ENCODE measurements around the gene ZNF628.
"Not testable (repeated sequence)": the region's sequence is repeated elsewhere in the genome, so short reads cannot be mapped to it uniquely, and the experiment has no call there.

ZNF628 gene

DNA sequence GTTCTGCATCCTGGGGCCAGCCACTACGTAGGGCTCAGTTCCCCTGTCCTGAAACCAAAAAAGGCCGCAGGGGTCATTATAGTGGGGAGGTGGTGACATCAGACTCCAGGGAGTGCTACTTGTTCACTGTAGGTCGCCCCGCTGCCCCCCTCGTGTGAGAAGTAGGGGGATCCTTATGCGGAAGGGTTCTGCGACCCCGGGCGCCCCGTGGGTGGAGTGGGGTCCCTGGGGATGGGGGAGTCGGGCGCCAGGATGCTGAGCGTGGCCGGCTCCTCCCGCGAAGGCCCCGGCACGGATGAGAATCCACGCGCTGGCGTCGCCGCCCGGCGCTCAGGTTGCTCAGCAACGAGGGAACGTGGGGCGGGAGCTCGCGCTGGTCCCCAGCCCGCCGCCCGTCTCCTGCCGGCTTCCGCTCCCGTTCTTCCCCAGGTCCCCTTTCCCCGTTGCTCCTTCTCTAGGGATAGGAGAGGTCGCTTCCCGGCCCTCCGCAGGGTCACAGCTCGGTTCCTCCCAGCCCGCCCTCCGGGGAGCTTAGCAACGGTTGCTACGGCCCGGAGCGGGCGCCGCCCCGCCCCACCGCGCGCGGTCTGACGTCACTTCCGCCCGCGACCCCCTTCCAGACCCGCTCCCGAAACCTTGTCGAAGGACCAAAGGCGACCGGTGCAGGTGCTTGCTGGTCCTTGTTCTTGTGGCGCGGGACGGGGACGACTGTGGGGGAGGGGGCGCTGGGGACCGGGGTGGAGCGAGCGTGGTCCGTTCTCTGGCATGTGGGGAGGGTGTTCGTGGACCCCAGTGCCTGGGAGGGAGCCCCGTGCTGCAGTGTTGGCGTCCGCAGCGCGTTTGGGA, 8.4 kb downstream of the ZNF628 start, which contains the start of gene NAT14:
NAT14 (plus strand) TSS at position 596 of the 846 bp plus-strand sequence. CDS start 521 bp downstream, outside the sequence.
- DNase-seq, result peak; percentile 29 to 62 (median 44)

DNA sequence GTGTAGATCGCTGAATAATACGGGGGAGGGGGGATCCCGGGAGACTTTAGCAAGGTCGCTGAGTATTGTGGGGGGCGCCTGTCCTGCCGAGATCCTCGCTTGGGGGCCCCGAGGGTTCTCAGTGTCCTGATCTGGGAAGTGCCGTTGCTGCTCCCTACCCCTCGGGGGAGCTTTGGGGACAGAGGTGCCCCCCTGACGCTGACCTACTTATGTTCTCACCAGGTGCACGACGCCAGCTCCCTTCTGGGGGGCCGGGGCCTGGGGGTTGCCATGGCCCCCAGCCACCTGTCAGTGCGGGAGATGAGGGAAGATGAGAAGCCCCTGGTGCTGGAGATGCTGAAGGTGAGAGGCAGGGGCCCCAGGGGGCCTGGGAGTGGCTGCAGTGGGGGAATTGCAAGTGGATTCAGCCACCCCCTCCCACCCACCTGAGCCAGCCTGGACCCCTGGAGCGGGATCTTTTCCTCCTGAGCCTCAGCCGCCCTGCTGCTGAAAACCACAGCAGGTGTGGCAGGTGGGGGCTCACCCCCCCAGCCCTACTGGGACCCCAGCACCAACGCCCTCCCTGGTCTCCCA, 9.1 kb downstream of the ZNF628 start:
- no peak for DNase-seq

DNA sequence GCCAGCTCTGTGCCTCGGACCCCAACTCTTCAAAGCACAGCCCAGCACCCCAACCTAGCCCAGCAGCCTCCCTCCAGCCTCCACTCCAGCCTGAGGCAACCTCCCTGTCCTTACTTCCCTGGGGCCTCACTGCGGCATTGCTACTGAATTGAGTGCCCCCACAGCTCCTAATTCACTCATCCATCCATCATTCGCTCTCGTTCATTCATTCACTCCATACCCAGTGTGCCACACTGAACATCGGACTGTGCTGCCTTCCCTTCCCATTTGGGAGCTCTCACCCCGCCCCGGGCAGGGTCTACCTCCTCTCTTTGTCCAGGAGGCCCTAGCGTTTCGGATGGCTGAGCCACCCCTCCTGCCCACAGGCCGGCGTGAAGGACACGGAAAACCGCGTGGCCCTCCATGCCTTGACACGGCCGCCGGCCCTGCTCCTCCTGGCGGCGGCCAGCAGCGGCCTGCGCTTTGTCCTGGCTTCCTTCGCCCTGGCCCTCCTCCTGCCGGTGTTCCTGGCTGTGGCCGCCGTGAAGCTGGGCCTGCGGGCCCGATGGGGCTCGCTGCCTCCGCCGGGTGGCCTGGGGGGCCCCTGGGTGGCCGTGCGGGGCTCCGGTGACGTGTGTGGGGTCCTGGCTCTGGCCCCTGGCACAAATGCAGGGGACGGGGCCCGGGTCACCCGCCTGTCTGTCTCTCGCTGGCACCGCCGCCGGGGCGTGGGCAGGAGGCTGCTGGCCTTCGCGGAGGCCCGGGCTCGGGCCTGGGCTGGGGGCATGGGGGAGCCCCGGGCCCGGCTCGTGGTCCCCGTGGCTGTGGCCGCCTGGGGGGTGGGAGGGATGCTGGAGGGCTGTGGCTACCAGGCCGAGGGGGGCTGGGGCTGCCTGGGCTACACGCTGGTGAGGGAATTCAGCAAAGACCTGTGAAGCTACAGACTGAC, 9.9 kb downstream of the ZNF628 start:
- DNase-seq, result no peak

DNA sequence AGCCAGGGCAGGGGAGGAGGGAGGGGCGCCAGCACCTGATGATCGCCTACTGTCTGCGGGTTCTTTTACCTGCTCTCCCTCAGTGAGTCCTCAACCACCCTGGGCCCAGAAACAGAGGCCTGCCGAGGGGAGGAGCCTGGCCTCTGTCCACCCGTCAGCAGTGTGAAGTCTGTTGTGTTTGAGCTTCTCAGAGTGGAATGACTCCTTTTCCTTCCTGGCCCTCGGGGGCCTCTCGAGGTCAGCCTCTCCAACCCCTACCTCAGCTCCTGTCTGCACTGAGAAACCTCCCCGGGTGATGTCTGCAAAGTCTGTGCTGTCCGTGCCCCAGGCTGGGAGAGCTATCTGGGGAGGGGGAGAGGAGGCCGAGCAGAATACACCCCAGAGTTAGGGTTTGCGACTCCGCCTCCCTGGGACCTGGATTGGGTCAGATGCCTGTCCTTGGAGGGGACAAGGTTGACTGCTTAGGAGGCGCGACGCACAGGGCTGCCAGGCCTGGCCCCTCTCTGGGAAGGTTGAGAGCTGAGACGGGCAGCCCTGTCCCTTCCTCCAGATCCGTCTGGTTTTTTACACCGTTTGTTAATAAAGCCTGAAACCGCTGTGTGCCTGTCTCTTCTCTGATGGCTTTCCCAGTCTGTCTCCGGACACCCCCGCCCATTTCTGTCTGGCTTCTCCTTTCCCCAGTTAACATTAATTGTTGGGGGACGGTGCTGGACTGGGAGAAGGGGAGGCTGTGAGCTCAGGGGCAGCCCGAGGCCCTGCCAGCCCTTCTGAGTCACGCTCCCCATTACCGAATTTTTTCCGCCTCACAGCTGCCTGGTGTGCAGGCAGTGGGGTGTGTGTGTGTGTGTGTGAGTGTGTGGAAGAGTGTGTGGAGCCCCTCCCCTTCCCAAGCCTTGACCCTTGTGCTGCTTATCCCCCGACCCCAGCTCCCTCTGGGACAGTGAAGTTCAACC, 10.8 kb downstream of the ZNF628 start:
- DNase-seq, result no peak

DNA sequence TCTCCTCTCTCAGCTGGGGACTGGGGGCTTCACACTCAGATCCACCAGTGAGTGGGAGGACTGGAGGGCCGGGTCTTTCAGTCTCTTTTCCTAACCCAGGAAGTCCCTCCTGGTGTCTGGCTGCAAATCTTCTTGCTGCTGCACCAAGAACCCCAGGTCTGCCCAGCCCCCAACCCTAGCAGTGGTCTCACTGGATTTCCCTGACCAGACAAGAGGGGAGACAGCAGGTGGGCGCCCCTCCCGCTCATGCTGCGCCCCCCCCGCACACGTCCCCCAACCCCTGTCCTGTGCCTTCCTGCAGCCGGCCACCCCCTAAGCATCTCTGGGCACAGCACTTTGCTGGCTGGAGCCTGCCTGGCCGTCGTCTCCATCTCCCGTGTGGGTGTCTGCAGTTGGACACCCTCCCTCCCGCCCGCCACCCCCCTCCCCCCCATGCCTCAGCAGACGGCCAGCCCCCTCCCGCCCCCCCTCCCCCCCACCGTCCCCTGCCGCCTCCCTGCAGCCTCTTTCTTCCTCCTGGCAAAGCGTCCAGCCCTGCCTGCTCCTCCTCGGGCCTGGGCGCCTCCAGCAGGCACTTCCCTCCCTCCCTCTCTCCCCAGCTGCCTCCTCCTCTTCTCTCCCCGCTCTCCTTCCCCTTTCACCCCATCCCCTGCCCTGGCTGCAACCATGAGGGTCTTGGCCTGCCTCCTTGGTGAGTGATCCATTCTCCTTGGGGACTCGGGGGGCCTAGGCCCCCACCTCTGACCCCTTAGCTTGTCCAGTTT, 11.7 kb downstream of the ZNF628 start, which contains the start of gene SSC5D:
SSC5D (plus strand) TSS at position 513 of the 764 bp plus-strand sequence; CDS start at position 667, 154 bp downstream.
- DNase-seq, result no peak

DNA sequence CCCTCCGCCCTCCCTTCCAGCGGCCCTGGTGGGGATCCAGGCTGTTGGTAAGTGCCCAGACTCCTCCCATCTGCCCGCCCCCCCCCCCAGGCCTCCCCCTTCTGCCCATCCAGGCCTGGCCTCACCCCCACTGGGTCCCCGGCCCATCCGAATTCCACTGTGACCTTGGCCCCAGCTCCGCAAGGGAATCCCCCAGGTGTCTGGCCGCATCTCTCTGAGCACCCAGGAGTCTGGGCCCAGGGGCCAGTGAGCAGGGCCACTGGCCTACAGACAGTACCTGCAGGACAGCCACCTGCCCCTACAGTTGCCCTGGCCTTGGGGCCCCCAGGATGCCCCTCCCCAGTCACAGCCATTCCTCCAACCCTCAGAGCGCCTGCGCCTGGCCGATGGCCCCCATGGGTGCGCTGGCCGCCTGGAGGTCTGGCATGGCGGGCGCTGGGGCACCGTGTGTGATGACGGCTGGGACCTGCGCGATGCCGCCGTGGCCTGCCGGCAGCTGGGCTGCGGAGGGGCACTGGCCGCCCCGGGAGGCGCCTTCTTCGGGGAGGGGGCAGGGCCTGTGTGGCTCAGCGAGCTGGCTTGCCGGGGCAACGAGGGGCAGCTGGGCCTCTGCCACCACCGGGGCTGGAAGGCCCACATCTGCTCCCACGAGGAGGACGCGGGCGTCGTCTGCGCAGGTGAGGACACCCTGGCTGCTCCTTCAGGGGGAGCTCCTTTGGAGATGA, 12.7 kb downstream of the ZNF628 start:
- no peak for DNase-seq

DNA sequence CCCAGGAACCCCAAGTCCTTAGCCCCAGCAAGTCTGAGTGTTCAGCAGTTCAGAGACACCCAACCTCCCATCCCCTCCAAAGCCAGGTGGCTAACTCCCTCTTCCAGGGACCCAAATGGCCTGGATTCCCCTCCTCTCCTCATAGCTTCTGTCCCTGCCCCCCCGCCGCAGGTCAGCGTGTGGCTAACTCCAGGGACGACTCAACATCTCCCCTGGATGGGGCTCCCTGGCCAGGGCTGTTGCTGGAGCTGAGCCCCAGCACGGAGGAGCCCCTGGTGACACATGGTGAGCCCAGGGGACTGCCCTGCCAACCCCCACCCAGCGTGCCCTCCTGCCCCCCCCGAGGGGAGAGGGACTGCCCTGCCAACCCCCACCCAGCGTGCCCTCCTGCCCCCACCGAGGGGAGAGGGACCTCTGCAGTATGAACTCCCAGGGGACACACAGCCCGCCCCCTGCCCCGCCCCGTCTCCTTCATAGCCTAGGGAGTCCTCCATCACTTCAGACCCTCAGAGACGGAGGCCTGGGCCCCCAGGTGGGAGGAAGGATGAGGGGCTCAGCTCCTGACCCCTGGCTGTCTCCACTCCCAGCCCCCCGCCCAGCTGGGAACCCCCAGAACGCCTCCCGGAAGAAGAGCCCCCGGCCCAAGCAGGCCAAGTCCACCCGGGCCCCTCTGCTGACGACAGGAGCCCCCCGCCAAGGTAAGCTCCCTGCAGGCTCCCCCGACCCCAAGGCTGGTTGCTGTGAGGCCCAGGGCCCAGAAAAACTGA, 13.5 kb downstream of the ZNF628 start:
- DNase-seq, result no peak

DNA sequence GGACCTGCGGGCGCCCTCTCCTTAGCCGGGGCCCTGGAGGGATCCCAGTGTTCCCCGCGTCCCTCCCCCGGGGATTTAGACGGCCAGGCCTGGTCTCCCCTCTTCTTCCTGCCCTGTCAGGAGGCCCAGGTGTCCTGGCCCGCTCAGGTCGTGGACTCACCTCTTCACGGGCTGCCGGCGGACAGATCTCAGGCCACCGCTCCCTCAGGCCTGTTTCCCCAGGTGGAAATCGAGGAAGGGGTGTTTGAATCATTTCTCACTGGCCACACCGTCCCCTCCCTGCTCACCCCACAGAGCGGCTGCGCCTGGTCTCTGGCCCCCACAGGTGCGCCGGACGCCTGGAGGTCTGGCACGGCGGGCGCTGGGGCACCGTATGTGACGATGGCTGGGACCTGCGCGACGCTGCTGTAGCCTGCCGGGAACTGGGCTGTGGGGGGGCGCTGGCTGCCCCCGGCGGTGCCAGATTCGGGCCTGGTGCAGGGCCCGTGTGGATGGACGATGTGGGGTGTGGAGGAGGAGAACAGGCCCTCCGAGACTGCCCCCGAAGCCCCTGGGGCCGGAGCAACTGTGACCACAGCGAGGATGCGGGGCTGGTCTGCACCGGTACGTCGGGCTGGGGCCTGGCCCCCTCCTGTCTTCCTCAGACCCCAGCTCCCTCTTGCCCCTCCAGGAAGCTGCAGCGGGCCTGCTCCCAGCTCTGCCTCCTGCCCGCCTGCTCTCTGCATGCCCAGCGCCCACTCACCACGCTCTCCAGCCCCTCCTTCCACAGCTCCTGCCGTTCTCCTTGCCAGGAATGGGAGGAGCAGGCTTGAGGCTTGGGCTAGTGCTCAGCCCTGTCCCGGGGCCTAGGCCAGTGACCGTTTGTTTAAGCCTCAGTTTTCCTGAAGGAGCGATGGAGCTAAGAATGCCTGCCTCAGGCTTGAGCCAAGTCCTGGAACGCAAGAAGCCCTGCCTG, 14.3 kb downstream of the ZNF628 start:
- no peak for DNase-seq

DNA sequence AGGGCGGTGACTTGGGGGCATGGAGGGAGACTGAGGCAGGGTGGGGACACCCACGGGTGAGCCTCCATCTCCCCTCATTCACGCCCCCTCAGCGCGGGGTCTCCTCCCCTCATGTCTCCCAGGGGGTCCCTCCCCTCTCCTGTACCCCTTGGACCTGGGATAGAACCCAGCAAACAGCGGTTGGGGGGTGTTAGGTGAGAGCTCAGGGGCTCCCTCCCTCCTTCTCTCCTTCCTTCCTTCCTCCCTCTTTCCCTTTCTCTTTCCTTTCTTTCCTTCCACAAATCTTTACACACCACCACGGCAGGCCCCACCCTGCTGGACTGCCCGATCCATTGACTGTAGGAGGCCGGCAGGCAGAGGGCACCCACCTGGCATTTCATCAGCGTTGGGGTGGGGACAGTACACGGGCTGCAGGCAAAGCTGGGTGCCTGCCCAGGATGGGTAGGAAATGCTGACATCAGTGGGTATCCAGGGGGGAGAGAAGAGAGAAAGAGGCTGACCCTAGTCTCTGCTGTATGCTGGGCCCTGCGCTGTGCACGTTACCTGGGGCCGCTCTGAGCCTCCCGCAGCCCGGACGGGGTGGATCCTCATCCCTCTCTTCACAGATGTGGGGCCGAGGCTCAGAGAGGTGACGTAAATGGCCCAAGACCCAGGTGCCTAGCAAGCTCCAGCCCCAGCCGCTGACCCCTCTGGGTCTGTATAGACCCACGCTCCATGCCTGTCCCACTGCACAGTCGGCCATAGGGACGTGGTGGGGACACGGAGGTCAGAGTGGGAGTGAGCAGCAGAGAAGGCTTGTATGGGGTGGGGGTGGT, 15.3 kb downstream of the ZNF628 start:
- DNase-seq, result no peak

DNA sequence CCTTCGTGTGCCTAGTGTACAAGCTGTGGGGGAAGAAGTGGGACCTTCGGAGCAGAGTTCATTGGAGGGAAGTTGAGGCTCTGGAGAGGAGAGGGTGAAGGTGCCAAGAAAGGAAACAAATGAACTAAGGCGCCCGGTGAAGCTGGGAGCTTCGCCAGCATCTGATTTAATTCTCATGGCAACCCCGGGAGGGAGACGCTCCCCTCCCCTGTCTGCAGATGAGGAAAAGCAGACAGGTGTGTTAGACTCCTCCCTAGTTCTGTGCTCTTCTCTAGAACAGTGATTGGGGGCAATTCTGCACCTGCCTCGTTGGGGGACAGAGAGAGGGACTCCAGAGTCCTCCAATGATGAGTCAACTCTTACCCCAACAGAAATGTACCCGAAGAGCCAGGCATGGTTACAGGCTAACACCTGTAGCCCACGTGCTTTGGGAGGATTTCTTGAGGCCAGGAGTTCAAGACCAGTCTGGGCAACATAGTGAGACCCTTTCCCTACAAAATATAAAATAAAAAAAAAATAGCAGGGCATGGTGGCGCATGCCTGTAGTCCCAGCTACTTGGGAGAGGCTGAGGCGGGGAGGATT, 16.0 kb downstream of the ZNF628 start:
- DNase-seq, result no peak

DNA sequence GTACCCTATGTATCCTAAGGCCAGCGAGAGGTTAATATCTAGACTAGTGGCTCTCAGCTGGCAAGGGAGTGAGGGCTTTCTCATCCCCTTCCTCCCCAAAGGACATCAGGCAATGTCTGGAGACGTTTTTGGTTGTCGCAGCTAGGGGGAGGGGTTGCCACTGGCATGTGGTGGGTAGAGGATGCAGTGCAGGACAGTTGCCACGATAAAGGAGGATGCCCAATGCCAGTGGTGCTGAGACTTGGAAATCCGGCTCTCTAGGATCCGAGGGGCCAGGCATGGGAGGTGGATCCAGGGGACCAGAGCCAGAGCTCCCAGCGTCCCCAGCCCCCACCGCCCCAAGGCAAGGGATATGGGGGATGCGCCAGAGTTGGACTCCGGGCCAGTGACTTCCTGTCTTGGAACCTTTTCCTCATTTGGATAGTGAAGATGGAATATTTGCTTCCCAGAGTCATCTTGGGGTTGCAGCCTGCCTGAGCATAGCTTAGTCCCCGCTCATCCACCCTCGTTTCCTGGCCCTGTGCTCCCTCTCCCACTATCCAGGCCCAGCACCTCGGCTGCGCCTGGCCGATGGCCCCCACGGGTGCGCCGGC, 16.7 kb downstream of the ZNF628 start:
- DNase-seq, result no peak

DNA sequence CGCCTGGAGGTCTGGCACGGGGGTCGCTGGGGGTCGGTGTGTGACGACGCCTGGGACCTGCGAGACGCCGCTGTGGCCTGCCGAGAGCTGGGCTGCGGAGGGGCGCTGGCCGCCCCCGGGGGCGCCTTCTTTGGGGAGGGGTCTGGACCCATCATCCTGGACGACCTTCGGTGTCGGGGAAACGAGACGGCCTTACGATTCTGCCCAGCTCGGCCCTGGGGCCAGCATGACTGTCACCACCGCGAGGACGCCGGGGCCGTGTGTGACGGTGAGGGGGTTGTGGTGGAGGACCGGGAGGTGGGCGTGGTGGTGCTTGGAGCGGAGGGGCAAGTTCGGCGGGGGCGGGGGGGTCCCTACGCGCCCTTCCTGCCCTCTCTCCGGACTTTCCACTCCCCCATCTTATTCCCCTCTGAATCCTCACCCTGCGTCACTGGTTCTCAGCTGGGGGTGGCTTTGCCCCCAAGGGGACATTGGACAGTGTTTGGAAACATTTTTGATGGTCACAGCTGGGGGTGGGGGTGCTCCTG, 17.3 kb downstream of the ZNF628 start:
- DNase-seq, result no peak

DNA sequence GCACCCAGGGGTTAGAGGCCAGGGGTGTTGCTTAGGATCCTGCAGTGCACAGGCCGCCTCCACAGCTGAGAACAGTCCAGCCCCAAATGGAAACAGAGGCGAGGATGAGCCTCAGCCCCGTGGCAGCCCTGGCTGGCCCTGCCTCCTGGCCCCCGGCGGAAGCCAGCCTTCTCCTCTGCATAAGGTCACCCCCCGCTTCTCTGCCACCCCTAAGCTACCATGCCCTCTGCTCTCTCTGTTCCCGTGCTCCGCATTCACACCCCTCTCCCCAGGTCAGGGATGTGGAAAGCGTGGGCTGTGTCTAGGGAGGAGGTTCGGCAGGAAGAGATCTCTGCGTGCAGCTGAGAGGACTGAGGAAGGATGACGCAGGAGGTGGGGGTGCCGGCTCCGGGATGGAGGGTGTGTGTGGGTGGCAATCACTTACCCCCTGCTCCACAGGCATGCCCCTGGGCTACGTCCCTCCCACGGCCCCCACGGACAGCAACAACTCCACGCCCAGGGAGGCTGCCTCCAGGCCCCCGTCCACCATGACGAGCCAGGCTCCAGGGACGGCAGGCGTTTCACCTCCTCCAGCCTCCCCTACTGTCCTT, 17.9 kb downstream of the ZNF628 start:
- no peak for DNase-seq

DNA sequence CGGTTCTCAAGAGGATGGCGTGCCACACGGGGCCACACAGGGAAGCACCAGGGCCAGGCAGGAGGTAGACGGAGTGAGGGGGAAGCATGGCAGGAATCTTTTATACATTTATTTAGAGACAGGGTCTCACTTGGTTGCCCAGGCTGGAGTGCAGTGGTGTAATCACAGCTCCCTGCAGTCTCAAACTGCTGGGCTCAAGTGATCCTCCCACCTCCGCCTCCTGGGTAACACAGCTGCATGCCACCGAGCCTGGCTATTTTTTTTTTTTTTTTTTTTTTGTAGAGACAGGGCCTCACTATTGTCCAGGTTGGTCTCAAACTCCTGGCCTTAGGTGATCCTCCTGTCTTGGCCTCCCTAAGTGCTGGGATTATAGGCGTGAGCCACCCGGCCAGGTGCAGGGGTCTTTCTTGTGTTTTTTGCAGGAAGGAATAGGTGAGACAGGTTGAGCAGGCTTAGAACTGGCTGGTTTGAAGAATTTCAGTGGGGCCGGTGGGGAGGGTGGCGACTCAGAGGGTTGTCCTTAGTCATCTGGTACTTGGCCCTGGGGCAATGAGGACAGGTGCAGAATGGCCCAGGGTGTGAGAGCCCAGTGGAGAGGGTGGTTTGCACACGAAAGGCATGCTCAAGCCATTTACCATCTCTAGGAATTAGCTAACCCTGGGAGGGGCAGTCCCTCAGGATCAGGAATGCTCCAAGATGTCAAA, 19.4 kb downstream of the ZNF628 start:
- DNase-seq, result no peak

DNA sequence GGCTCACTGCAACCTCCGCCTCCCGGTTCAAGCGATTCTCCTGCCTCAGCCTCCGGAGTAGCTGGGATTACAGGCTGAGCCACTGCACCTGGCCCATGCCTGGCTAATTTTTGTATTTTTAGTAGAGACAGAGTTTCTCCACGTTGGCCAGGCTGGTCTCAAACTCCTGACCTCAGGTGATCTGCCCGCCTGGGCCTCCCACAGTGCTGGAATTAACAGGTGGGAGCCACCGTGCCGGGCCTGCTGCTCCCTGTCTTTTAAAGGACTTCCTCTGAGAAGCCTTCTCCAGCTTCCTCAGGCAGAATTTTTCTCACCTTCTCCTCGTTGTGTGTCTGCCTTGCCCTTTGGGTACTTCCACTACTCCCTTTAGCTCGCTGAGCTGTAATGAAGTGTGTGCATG, 20.4 kb downstream of the ZNF628 start:
- not testable (repeated sequence) for DNase-seq
